ENCODE data around the gene ATG16L1.

DNA sequence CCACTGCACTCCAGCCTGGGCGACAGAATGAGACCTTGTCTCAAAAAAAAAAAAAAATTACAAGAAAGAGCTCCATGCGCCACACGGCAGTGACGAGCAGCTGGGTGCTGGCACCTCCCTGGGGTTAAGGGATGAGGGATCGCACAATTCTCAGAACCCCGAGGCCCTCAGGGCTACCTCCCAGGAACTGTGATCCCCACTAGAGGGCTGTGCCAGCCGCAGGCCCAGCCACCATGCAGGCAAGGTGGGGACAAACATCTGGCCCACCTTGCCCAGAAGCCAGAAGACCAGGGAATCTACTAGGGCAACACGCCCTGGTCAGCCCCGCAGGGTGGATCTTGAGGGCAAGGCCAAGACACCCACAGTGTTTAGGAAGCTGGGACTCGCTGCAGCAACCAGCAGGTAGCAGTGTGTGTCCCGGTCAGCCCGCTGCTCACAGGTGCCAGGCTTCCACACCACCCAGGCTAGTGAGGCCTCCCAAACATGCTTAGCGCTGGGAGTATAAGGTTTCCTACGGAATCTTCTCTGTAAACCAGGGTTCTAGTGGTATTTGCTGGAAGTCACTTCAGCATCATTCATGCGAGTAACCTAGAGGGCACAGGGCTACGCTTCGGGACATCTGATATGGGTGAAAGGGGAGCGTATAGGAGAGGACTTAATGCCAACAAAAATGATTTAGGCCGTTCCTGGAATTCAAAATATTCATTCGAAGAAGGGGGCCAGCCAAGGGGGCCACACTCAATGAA lies 62.9 kb downstream of the ATG16L1 start:
- TF ChIP-seq, protein P1, sequence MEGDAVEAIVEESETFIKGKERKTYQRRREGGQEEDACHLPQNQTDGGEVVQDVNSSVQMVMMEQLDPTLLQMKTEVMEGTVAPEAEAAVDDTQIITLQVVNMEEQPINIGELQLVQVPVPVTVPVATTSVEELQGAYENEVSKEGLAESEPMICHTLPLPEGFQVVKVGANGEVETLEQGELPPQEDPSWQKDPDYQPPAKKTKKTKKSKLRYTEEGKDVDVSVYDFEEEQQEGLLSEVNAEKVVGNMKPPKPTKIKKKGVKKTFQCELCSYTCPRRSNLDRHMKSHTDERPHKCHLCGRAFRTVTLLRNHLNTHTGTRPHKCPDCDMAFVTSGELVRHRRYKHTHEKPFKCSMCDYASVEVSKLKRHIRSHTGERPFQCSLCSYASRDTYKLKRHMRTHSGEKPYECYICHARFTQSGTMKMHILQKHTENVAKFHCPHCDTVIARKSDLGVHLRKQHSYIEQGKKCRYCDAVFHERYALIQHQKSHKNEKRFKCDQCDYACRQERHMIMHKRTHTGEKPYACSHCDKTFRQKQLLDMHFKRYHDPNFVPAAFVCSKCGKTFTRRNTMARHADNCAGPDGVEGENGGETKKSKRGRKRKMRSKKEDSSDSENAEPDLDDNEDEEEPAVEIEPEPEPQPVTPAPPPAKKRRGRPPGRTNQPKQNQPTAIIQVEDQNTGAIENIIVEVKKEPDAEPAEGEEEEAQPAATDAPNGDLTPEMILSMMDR (IDR thresholded peaks at IDR 0.05) = no peak
- TF ChIP-seq ZFX (IDR thresholded peaks at IDR 0.05; ENCODE audit: borderline replicate concordance) = no peak
